ENCODE results near the gene LAD1. TPM values are rescaled to one million over a fixed set of nuclear protein-coding genes. Genes with fewer than 3 reads are reported as not detected.

Gene LAD1
- total RNA-seq, 2 experiments from 2014 or later: not detected

GRCh38 chr1:201374364-201374763, 24.8 kb downstream of the LAD1 start:
- ChIA-PET POLR2A (no interaction called here), CTCF (ENCODE audit: unreplicated experiment) (no interaction called here)
- no peak overlapping the region for H2AFZ ChIP-seq (ENCODE audit: low read length)
- TF ChIP-seq EZH2phosphoT487 (IDR thresholded peaks at IDR 0.05; ENCODE audit: borderline replicate concordance, low read depth, low read length) (no peak), CTCF (conservative IDR thresholded peaks at IDR 0.05; ENCODE audit: low read length) (no peak)
- H3K9me3 ChIP-seq (ENCODE audit: low read length): no peaks in the 10 kb centered on the region
- no peak for DNase-seq (ENCODE audit: low spot score)
- no peak overlapping the region for H3K4me3 ChIP-seq (ENCODE audit: low read depth, low read length, poor library complexity, severe bottlenecking)
- no peak overlapping the region for H3K27ac ChIP-seq (ENCODE audit: low read depth, low read length, poor library complexity, severe bottlenecking)
- no peaks in the 10 kb centered on the region for H3K79me2 ChIP-seq (ENCODE audit: insufficient read depth, low read depth, low read length)
- H3K4me2 ChIP-seq (ENCODE audit: low read length): no peak overlapping the region
- no peaks in the 10 kb centered on the region for H3K36me3 ChIP-seq (ENCODE audit: insufficient read depth, low read length)
- no peaks in the 10 kb centered on the region for H4K20me1 ChIP-seq (ENCODE audit: insufficient read depth, low read length)
- no peaks in the 10 kb centered on the region for H3K9me2 ChIP-seq (ENCODE audit: insufficient read depth, low read length)
- H3K4me1 ChIP-seq (ENCODE audit: insufficient read depth, low read length, poor library complexity, severe bottlenecking): no peaks in the 10 kb centered on the region
- intact Hi-C loops (cut with micrococcal nuclease; ENCODE audit: unreplicated experiment): no loop called here
- no TSS peak for BruUV-seq (replicated peaks)

- Histone ChIP-seq H3K9me2 (ENCODE audit: insufficient read depth, low read length) (no peaks in the 10 kb centered on the region), H3K4me1 (ENCODE audit: insufficient read depth, low read length, poor library complexity, severe bottlenecking) (no peaks in the 10 kb centered on the region), H3K4me2 (ENCODE audit: low read length) (no peak overlapping the region), H3K27ac (ENCODE audit: low read depth, low read length, poor library complexity, severe bottlenecking) (no peak overlapping the region), H3K4me3 (ENCODE audit: low read depth, low read length, poor library complexity, severe bottlenecking) (no peak overlapping the region), H3K36me3 (ENCODE audit: insufficient read depth, low read length) (no peaks in the 10 kb centered on the region), H2AFZ (ENCODE audit: low read length) (no peak overlapping the region), H4K20me1 (ENCODE audit: insufficient read depth, low read length) (no peaks in the 10 kb centered on the region), H3K9me3 (ENCODE audit: low read length) (no peaks in the 10 kb centered on the region), H3K79me2 (ENCODE audit: insufficient read depth, low read depth, low read length) (no peaks in the 10 kb centered on the region)
- no peak for DNase-seq (ENCODE audit: low spot score)
- ChIA-PET CTCF (ENCODE audit: unreplicated experiment) (no interaction called here), POLR2A (no interaction called here)
- no TSS peak for BruUV-seq (replicated peaks)
- intact Hi-C loops (cut with micrococcal nuclease; ENCODE audit: unreplicated experiment): no loop called here
- TF ChIP-seq CTCF (conservative IDR thresholded peaks at IDR 0.05; ENCODE audit: low read length) (no peak), EZH2phosphoT487 (IDR thresholded peaks at IDR 0.05; ENCODE audit: borderline replicate concordance, low read depth, low read length) (no peak)
Measured at GRCh38 chr1:201371792-201372191, 27.3 kb downstream of the LAD1 start.

- no peak overlapping the region for H2AFZ ChIP-seq (ENCODE audit: low read length)
- no peak overlapping the region for H3K27ac ChIP-seq (ENCODE audit: low read depth, low read length, poor library complexity, severe bottlenecking)
- H4K20me1 ChIP-seq (ENCODE audit: insufficient read depth, low read length): no peaks in the 10 kb centered on the region
- no peak overlapping the region for H3K4me3 ChIP-seq (ENCODE audit: low read depth, low read length, poor library complexity, severe bottlenecking)
- no peak overlapping the region for H3K4me2 ChIP-seq (ENCODE audit: low read length)
- H3K4me1 ChIP-seq (ENCODE audit: insufficient read depth, low read length, poor library complexity, severe bottlenecking): no peaks in the 10 kb centered on the region
- H3K9me3 ChIP-seq (ENCODE audit: low read length): no peaks in the 10 kb centered on the region
- DNase-seq (ENCODE audit: low spot score): no peak
- POLR2A ChIA-PET: no interaction called here
- H3K36me3 ChIP-seq (ENCODE audit: insufficient read depth, low read length): no peaks in the 10 kb centered on the region
- no TSS peak for BruUV-seq (replicated peaks)
- TF ChIP-seq EZH2phosphoT487 (IDR thresholded peaks at IDR 0.05; ENCODE audit: borderline replicate concordance, low read depth, low read length): no peak
- TF ChIP-seq CTCF (conservative IDR thresholded peaks at IDR 0.05; ENCODE audit: low read length): no peak
- no peaks in the 10 kb centered on the region for H3K79me2 ChIP-seq (ENCODE audit: insufficient read depth, low read depth, low read length)
- intact Hi-C loops (cut with micrococcal nuclease; ENCODE audit: unreplicated experiment): no loop called here
- no peaks in the 10 kb centered on the region for H3K9me2 ChIP-seq (ENCODE audit: insufficient read depth, low read length)
- CTCF ChIA-PET (ENCODE audit: unreplicated experiment): no interaction called here
Measured at GRCh38 chr1:201371276-201371675, 27.8 kb downstream of the LAD1 start.
